ENCODE results near the gene CTIF.

The CTIF gene

GRCh38 chr18:48599391-48599790, 60.6 kb downstream of the CTIF start:
- FAIRE-seq (no peak), DNase-seq (ENCODE audit: low spot score) (no peak)

- FAIRE-seq: no peak
- no peak for DNase-seq (ENCODE audit: low spot score)
Measured at GRCh38 chr18:48600046-48600445, 61.2 kb downstream of the CTIF start.

GRCh38 chr18:48600456-48601090, 61.7 kb downstream of the CTIF start:
- DNase-seq (ENCODE audit: low spot score) (no peak), FAIRE-seq (no peak)

- no peak for DNase-seq (ENCODE audit: low spot score)
- FAIRE-seq: no peak
Measured at GRCh38 chr18:48601343-48601742, 62.5 kb downstream of the CTIF start.

GRCh38 chr18:48602759-48603390, 64.0 kb downstream of the CTIF start:
- no peak for DNase-seq (ENCODE audit: low spot score)
- FAIRE-seq: no peak

GRCh38 chr18:48605408-48605845, 66.6 kb downstream of the CTIF start:
- FAIRE-seq: peak; percentile 91
- peak; percentile 74 for DNase-seq (ENCODE audit: low spot score)

- DNase-seq (ENCODE audit: low spot score): peak; percentile 57
Measured at GRCh38 chr18:48607056-48607984, 68.5 kb downstream of the CTIF start.

GRCh38 chr18:48608581-48608980, 69.8 kb downstream of the CTIF start:
- no peak for FAIRE-seq

More at GRCh38 chr18:48607056-48607984, 68.5 kb downstream of the CTIF start:
- peak; percentile 52 for FAIRE-seq

GRCh38 chr18:48609114-48609513, 70.3 kb downstream of the CTIF start:
- DNase-seq (ENCODE audit: low spot score): no peak
- FAIRE-seq: no peak

More at GRCh38 chr18:48608581-48608980, 69.8 kb downstream of the CTIF start:
- no peak for DNase-seq (ENCODE audit: low spot score)

GRCh38 chr18:48609820-48610815, 71.3 kb downstream of the CTIF start:
- DNase-seq (ENCODE audit: low spot score) (no peak), FAIRE-seq (no peak)

- DNase-seq (ENCODE audit: low spot score) (no peak), FAIRE-seq (no peak)
Measured at GRCh38 chr18:48611203-48611602, 72.4 kb downstream of the CTIF start.

- DNase-seq (ENCODE audit: low spot score) (no peak), FAIRE-seq (no peak)
Measured at GRCh38 chr18:48611785-48612480, 73.1 kb downstream of the CTIF start.

GRCh38 chr18:48612511-48612910, 73.7 kb downstream of the CTIF start:
- FAIRE-seq (no peak), DNase-seq (ENCODE audit: low spot score) (no peak)

GRCh38 chr18:48612917-48613316, 74.1 kb downstream of the CTIF start:
- no peak for FAIRE-seq
- DNase-seq (ENCODE audit: low spot score): no peak

GRCh38 chr18:48613589-48614404, 75.0 kb downstream of the CTIF start:
- DNase-seq (ENCODE audit: low spot score) (no peak), FAIRE-seq (no peak)

GRCh38 chr18:48615566-48616401, 77.0 kb downstream of the CTIF start:
- FAIRE-seq (no peak), DNase-seq (ENCODE audit: low spot score) (no peak)

- DNase-seq (ENCODE audit: low spot score) (no peak), FAIRE-seq (no peak)
Measured at GRCh38 chr18:48616484-48617255, 77.8 kb downstream of the CTIF start.
